Omental fat pad (tissue), 4 donors: ENCODE results near the gene PGAP3. TPM values are rescaled to one million over a fixed set of nuclear protein-coding genes. Genes with fewer than 3 reads are reported as not detected.

Experiments
- ATAC-seq: fragments of 150-250 bp; one replicate; pipeline ENCODE4 v1.9.1; 2016; ENCODE audit warnings: mild to moderate bottlenecking, moderate library complexity; ENCODE audit not compliant: low FRiP score
- DNase-seq: peaks from one replicate; pipeline ENCODE4 v3.0.0-alpha.2; 2019; ENCODE audit warnings: low spot score
- total RNA-seq, 4 donors: library from RNA; depleted of rRNA; stranded (reverse); fragments of >200 nt; gene quantifications; one replicate each; pipeline ENCODE4 v1.1.0, GENCODE V29; 2016
- TF ChIP-seq, protein P1 (sequence below), 3 donors: fragments of 450-650 bp; IDR thresholded peaks; one replicate each; pipeline ENCODE4 v1.5.1; 2016 to 2017; ENCODE audit warnings: antibody characterized with exemption in 3 of 3, mild to moderate bottlenecking in 3 of 3, moderate library complexity in 2 of 3

The PGAP3 gene
- total RNA-seq, 4 donors from 2014 or later = 8.2 to 12.8 (median 11.0) TPM

GRCh38 chr17:39704821-39705551 lies 17.1 kb upstream of the PGAP3 start:
- DNase-seq = no peak
- ATAC-seq = no peak

DNA sequence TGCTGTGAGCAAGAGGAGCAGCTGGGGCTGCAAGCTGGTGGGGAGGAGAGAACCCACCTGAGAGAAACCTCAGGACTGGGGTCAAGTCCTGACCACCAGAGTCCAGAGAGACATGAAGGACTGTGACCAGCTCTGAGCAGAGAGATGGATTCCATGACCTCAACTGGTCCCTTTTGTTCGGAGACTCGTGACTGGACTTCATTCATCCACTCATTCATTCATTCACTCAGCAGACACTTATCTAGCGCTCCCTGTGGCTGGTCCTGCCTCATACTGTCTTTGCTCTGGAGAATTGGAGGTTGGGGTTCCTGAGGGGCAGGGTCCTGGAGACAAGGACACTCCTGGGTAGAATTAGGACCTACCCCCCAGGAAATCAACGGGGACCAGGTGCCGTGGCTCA lies 16.1 kb upstream of the PGAP3 start:
- TF ChIP-seq, protein P1, sequence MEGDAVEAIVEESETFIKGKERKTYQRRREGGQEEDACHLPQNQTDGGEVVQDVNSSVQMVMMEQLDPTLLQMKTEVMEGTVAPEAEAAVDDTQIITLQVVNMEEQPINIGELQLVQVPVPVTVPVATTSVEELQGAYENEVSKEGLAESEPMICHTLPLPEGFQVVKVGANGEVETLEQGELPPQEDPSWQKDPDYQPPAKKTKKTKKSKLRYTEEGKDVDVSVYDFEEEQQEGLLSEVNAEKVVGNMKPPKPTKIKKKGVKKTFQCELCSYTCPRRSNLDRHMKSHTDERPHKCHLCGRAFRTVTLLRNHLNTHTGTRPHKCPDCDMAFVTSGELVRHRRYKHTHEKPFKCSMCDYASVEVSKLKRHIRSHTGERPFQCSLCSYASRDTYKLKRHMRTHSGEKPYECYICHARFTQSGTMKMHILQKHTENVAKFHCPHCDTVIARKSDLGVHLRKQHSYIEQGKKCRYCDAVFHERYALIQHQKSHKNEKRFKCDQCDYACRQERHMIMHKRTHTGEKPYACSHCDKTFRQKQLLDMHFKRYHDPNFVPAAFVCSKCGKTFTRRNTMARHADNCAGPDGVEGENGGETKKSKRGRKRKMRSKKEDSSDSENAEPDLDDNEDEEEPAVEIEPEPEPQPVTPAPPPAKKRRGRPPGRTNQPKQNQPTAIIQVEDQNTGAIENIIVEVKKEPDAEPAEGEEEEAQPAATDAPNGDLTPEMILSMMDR (IDR thresholded peaks at IDR 0.05) = no peak
- DNase-seq (no peak), ATAC-seq (no peak)

More at GRCh38 chr17:39704821-39705551, 17.1 kb upstream of the PGAP3 start:
- TF ChIP-seq, protein P1 (IDR thresholded peaks at IDR 0.05) = no peak

DNA sequence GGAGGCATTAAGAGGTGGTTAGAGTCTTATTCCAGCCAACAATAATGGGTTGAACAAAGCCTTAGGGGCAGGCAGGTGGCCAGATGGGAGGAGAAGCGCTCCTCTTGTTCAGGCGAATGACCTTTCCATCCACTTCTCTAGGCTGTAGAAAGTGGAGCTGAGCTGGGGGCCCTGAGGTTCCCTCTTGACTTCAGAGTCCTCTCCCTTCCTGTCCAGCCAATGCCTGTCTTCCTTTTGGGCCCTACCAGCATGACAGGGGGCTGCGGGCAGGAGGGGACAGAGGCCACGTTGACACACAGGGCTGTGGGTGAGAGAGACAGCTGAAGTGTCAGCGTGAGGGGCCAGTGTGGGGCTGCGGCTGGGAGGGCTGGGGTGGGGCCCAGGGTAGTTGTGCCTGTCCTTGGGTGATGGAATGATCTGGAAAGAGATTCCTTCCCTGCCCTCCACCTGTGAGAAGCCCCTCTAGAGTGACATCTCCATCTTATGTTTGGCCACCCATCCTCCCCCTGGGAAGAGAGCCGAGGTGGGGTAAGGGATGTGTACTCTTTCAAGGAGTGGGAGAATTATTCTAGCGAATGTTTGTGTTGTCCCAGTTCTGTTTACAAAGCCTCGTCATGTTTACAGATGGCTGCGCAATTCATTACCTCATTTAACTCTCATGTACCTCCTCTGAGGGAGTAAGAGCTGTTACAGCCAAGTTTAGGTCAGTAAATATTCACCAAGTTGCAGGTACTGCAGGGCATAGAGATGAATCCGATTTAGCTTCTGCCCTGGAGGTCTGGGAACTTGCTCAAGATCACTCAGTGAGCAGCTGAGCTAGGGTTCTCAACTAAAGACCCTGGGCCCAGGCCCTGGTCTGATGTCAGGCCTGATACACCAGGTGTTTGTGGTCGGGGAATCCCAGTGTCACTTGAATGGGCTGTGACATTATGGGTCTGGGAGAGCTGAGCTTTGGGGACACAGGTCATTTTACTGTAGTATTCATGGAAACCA lies 15.3 kb upstream of the PGAP3 start:
- TF ChIP-seq, protein P1 (IDR thresholded peaks at IDR 0.05) = no peak
- DNase-seq (no peak), ATAC-seq (no peak)

DNA sequence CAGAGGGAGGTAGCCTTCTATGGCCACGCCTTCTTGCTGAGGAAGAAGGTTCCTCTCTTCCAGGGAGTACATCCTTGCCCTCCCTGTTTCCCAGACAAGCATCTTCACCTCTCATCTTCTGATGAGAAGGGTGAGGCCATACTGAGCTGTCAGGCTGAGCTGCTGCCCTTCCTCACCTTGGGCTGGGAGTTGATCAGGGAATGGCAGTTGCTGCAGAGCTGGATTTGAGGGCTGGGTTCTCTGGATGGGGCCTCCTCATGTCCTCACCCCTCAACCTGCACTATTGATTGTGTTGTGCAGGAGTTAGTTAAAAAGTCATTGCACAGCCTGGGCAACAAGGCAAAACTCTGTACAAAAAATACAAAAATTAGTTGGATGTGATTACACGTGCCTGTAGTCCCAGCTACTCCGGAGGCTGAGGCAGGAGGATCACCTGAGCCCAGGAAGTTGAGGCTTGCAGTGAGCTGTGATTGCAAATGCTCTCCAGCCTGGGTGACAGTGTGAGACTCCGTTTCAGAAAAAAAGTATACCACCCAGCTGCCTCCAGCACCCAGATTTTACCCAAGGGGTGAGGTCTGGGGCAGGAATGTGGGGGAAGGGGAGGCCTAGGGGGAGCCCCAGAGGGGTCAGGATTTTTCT lies 14.0 kb upstream of the PGAP3 start:
- ATAC-seq = no peak
- DNase-seq = no peak
- TF ChIP-seq, protein P1 (IDR thresholded peaks at IDR 0.05) = no peak

DNA sequence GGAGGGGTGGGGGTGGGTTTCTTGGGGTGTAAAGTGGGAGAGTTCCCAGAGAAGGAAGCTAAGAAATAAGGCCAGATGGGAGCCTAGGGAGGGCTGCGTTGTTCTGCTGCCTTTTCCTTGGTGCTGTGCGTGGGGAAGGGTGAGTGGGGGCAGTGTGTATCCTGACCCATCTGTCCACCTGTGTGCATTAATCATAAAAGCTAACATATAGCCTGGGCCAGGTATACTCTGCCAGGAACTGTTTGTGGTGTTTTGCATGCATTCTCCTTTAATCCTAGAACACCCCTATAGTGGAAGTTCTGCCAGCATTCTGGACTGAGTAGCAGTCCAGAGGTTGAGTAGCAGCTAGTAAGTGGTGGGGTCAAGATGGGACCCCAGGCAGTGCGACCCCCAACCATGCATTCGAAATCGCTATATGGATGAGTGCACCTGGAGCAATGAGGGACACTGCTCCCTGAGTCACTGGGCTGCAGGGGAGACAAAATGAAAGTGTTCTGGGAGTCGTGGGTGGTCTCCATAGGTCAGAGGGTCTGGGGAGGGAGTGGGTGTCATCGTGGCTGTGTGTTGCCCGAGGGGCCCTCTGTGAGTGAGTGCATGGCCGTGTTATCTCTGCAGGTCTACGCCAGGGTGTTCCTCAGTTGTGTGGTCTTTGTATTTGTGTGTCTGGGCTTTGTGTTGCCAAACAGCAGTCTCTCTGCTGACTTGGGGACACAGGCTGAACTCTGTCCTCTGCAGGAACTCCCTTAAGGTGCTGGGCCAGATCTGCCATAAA lies 13.3 kb upstream of the PGAP3 start:
- DNase-seq (no peak), ATAC-seq (no peak)
- TF ChIP-seq, protein P1 (IDR thresholded peaks at IDR 0.05) = no peak
